GM18867 (cell line): ENCODE data around the gene DGCR6.
"Not testable (repeated sequence)": the region's sequence is repeated elsewhere in the genome, so short reads cannot be mapped to it uniquely, and the experiment has no call there.

Experiments used
- ATAC-seq: cut with Tn5 transposase; IDR thresholded peaks from one replicate; pipeline ENCODE4 v1.9.1; 2021; ENCODE audit warnings: mild to moderate bottlenecking, moderate library complexity; ENCODE audit not compliant: unreplicated experiment

DGCR6 gene

GRCh38 chr22:18959741-18960140, 53.6 kb downstream of the DGCR6 start:
- not testable (repeated sequence) for ATAC-seq

GRCh38 chr22:18960166-18960820, 54.2 kb downstream of the DGCR6 start:
- not testable (repeated sequence) for ATAC-seq

- not testable (repeated sequence) for ATAC-seq
These were observed 55.1 kb downstream of the DGCR6 start for GRCh38 chr22:18961201-18961600.
